Lung (tissue), 12 donors: ENCODE measurements around the gene MTRF1. TPM values are rescaled to one million over a fixed set of nuclear protein-coding genes. Genes with fewer than 3 reads are reported as not detected.
A peak's percentile ranks its signal among the peaks of the same experiment; 100 is the strongest.

Experiments
- ATAC-seq: fragments of 200-7000 bp; cut with Tn5 transposase; one replicate; pipeline ENCODE4 v1.9.1; 2020; ENCODE audit warnings: moderate number of reproducible peaks; ENCODE audit not compliant: insufficient read depth, low FRiP score
- DNase-seq, 3 donors: peaks; one replicate each; pipeline ENCODE4 v3.0.0-alpha.2; 2013 to 2017
- H3K27ac ChIP-seq, 2 donors: one replicate each; pipeline ENCODE4 v1.5.1; 2013; ENCODE audit warnings: mild to moderate bottlenecking in 2 of 2, moderate library complexity in 2 of 2, control low read depth in 1 of 2, inconsistent platforms in 1 of 2, low read depth in 1 of 2, low read length in 1 of 2
- H3K27me3 ChIP-seq, 3 donors: one replicate each; pipeline ENCODE4 v1.5.1; 2013; ENCODE audit warnings: low read length in 2 of 3; ENCODE audit not compliant: control insufficient read depth in 3 of 3, insufficient read depth in 3 of 3
- H3K36me3 ChIP-seq, 4 donors: one replicate each; pipeline ENCODE4 v1.5.1; 2013; ENCODE audit warnings: low read length in 4 of 4, mild to moderate bottlenecking in 1 of 4, moderate library complexity in 1 of 4; ENCODE audit not compliant: control insufficient read depth in 4 of 4, insufficient read depth in 4 of 4
- H3K4me1 ChIP-seq, 5 donors: one replicate each; pipeline ENCODE4 v1.5.1; 2013; ENCODE audit warnings: low read length in 5 of 5, mild to moderate bottlenecking in 2 of 5, moderate library complexity in 1 of 5; ENCODE audit not compliant: control insufficient read depth in 5 of 5, insufficient read depth in 5 of 5
- H3K4me3 ChIP-seq: one replicate; pipeline ENCODE4 v1.5.1; 2013; ENCODE audit warnings: mild to moderate bottlenecking, control low read depth, moderate library complexity
- H3K9ac ChIP-seq, 2 donors: one replicate each; pipeline ENCODE4 v1.5.1; 2013; ENCODE audit warnings: low read length in 2 of 2, control low read depth in 1 of 2; ENCODE audit not compliant: insufficient read depth in 1 of 2
- H3K9me3 ChIP-seq, 4 donors: one replicate each; pipeline ENCODE4 v1.5.1; 2013; ENCODE audit warnings: low read length in 3 of 4, mild to moderate bottlenecking in 1 of 4, moderate library complexity in 1 of 4; ENCODE audit not compliant: control insufficient read depth in 4 of 4, insufficient read depth in 3 of 4
- WGBS, 2 donors: extraction: QIAGEN DNeasy Blood & Tissue Kit; methylation state at CpG; one replicate each; pipeline ENCODE4 v1.1.7; 2013; 5-methylcytosine and 5-hydroxymethylcytosine counted together
- polyA plus RNA-seq, 2 donors: library from polyadenylated mRNA; stranded (reverse); fragments of 200-250 nt; gene quantifications; one replicate each; pipeline ENCODE4 v1.2.1, GENCODE V29; 2013
- total RNA-seq, 2 donors: library from RNA; depleted of rRNA in 1 of 2; stranded (reverse); fragments of >200 nt in 1 of 2; gene quantifications; one replicate each; pipeline ENCODE4 v1.2.1, GENCODE V29; 2014 to 2021
- TF ChIP-seq, protein P1 (sequence below): IDR thresholded peaks from 2 replicates; pipeline ENCODE4 v1.5.1; 2012; ENCODE audit warnings: mild to moderate bottlenecking; ENCODE audit errors: control extremely low read depth, extremely low read depth
- donor health status: control.
- donor health status: control.
- donor health status: Bipolar disorder and iron deficiency.
- donor health status: healthy.
- donor health status: DM: yes; HTN: yes; CAD: no.

Gene MTRF1
- total and polyA plus RNA-seq, 4 donors = 6.7 to 22.0 (median 8.6) TPM

DNA sequence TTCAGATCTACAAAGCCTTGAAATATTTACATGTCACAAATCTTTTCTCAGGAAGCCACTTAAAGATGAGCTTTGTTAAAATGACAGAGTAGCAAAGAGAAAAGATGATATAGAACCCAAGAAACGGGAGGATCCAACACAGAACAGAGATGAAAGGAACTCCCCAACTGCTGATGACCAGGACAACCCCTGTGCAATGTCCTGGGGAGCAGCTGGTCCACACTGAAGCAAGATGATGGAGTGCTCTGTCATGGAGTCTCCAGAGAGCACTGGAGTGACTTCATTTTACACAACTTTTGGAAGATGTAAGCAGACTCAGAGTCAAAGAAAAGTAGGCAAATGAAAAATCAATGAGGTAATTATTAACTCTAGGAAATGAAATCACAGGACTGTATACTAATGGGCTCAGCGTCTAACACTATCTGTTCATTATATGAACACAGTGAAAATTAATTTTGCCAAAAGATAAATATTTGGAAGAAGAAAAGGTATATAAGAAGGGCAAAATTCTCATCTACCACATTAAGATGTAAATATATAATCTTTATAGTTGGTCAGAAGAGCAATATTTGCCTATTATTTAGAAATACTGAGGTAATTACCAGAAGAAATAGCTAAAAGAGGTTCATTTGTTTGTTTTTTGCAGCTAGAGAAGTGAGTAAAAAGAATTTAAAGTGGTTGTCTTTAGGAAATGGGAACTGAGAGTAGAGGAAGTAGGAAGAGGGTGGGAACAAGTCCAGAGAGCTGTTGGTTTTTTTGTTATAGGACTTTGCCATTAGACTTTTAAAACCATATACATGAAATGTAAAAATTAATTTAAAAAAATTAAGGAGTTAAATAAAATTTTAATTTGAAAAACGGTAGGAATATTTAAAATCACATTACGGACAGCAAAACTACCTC is 30.5 kb downstream of the MTRF1 start:
- H3K4me3 ChIP-seq = no peak overlapping the region
- peaks cover 2 to 19% (median 8%) of the 10 kb centered on the region in 4 donors for H3K36me3 ChIP-seq
- ATAC-seq = no peak
- no peak for DNase-seq
- no peak overlapping the region for H3K27ac ChIP-seq
- H3K9me3 ChIP-seq = no peaks in the 10 kb centered on the region
- H3K4me1 ChIP-seq = no peaks in the 10 kb centered on the region
- no peak overlapping the region for H3K9ac ChIP-seq
- H3K27me3 ChIP-seq = no peaks in the 10 kb centered on the region
- TF ChIP-seq, protein P1, sequence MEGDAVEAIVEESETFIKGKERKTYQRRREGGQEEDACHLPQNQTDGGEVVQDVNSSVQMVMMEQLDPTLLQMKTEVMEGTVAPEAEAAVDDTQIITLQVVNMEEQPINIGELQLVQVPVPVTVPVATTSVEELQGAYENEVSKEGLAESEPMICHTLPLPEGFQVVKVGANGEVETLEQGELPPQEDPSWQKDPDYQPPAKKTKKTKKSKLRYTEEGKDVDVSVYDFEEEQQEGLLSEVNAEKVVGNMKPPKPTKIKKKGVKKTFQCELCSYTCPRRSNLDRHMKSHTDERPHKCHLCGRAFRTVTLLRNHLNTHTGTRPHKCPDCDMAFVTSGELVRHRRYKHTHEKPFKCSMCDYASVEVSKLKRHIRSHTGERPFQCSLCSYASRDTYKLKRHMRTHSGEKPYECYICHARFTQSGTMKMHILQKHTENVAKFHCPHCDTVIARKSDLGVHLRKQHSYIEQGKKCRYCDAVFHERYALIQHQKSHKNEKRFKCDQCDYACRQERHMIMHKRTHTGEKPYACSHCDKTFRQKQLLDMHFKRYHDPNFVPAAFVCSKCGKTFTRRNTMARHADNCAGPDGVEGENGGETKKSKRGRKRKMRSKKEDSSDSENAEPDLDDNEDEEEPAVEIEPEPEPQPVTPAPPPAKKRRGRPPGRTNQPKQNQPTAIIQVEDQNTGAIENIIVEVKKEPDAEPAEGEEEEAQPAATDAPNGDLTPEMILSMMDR = no peak
- WGBS, 2 donors = 80 to 91% methylated on average over 4 of the region's 4 CpGs

DNA sequence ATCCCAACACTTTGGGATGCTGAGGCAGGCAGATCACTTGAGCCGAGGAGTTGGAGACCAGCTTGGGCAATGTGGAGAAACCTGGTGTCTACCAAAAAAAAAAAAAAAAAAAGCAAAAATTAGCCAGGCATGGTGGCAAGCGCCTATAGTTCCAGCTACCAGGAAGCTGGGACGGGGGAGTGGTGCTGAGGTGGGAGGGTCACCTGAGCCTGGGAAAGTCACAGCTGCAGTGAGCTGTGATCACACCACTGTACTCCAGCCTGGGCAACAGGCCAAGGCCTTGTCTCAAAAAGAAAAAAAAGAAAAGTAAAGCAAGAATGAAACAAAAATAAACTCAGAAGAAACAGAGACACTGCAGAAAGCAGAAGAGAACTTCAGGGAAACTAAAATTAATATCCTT is 31.6 kb downstream of the MTRF1 start:
- ATAC-seq (peak; percentile 34), DNase-seq (peak in 2 of 3 donors; percentile 16 to 31)
- Histone ChIP-seq H3K4me3 (no peak overlapping the region), H3K36me3 (peaks cover 3 to 19% (median 10%) of the 10 kb centered on the region in 4 donors), H3K9ac (no peak overlapping the region), H3K27me3 (no peaks in the 10 kb centered on the region), H3K27ac (no peak overlapping the region), H3K9me3 (no peaks in the 10 kb centered on the region), H3K4me1 (no peaks in the 10 kb centered on the region)
- 83 to 89% methylated on average over 3 of the region's 3 CpGs for WGBS, 2 donors
- TF ChIP-seq, protein P1 = no peak

DNA sequence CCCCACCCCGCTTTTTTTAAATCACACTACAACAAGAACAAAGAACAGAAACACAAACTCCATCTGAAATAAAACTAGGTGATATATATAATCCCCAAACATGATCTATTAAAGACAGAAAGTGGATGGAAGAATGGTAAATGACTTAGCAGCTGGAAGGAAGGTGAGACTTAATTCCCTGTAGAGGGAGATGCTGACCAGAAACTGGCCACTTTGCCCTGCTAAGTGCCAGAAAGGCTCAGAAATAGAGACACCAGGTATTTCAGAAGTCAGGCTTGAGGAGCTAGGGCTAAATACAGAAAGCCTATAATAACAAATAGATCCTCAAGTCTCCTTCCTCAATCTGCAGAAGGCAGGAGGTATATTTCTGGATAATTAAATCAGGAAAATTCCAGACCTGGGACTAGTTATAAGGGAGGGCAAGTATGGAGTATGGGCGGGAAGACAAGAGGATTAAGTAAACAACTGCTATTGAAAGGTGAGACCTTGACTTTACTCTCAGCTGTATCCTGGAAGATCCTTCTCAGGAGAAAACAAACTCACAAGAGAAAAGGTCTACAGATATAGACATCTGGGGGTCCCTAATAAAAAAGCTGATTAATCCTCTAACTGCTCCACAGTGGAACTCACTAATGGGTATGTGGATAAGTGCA is 32.2 kb downstream of the MTRF1 start:
- no peak overlapping the region for H3K9ac ChIP-seq
- H3K9me3 ChIP-seq = no peaks in the 10 kb centered on the region
- H3K27ac ChIP-seq = no peak overlapping the region
- WGBS, 2 donors = 91 to 94% methylated on average over 2 of the region's 2 CpGs
- no peaks in the 10 kb centered on the region for H3K4me1 ChIP-seq
- TF ChIP-seq, protein P1 = no peak
- no peaks in the 10 kb centered on the region for H3K27me3 ChIP-seq
- ATAC-seq (no peak), DNase-seq (no peak)
- no peak overlapping the region for H3K4me3 ChIP-seq
- peaks cover 4 to 19% (median 10%) of the 10 kb centered on the region in 4 donors for H3K36me3 ChIP-seq
